HG03039 (cell line): ENCODE data around the gene ZNF480.
"Not testable (repeated sequence)": the region's sequence is repeated elsewhere in the genome, so short reads cannot be mapped to it uniquely, and the experiment has no call there.

Experiments used
- ATAC-seq: cut with Tn5 transposase; IDR thresholded peaks from one replicate; pipeline ENCODE4 v1.9.1; 2021; ENCODE audit warnings: mild to moderate bottlenecking, moderate library complexity; ENCODE audit not compliant: unreplicated experiment

ZNF480 gene

DNA sequence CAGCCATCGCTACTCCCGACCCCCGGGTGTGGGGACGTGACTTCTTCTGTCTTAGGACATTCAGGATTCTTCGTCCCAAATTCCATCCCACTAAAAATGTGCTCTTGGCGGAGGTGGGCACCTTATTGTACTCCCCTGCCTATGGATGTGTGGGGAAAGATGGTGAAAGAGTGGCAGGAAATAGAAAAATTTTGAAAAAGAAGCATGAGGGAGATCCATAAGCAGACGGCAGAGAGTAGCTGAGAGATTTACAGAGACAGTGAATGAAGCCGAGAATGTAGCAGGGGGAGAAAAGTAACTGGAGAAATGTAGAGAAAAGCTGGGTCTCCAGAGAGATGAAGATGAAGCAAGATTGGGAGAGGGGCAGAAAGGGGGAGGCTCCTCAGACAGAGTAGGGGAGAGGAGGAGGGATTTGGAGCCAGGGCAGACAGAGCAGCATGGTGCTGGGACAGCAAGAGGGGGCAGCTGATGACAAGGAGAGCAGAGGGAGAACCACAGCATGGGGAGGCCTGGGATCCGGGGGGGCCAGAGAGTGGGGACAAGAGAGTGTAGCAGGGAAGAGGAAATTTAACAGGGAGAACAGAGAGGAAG lies 39.9 kb downstream of the ZNF480 start:
- no peak for ATAC-seq

DNA sequence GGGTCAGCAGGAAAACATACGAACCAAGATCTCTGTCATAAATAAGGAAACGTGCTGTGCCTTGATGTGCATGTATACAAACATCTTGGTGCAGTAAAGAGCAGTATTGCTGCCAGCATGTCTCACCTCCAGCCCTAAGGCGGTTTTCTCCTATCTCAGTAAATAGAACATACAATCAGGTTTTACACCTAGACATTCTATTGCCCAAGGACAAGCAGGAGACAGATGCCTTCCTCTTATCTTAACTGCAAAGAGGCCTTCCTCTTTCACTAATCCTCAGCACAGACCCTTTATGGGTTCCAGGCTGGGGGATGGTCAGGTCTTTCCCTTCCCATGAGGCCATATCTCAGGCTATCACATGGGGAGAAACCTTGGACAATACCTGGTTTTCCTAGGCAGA lies 42.1 kb downstream of the ZNF480 start:
- not testable (repeated sequence) for ATAC-seq

- no peak for ATAC-seq
These were observed 46.6 kb downstream of the ZNF480 start for GRCh38 chr19:52343548-52343947.

DNA sequence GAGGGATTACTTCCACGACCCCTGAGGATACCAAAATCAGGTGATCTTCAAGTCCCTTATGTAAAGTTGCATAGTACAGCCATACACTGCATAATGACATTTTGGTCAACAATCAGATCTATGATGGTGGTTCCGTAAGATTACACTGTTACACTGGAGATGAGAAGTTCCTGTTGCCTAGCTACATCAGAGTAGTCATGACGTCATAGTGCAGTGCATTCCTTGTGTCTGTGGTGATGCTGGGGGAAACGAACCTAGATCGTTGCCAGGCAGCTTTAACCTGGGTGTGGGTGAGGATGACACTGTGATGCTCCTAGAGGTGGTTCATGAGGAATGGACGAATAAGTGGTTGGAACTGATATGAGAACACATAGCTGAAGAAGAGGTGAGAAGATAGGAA lies 48.2 kb downstream of the ZNF480 start:
- no peak for ATAC-seq

DNA sequence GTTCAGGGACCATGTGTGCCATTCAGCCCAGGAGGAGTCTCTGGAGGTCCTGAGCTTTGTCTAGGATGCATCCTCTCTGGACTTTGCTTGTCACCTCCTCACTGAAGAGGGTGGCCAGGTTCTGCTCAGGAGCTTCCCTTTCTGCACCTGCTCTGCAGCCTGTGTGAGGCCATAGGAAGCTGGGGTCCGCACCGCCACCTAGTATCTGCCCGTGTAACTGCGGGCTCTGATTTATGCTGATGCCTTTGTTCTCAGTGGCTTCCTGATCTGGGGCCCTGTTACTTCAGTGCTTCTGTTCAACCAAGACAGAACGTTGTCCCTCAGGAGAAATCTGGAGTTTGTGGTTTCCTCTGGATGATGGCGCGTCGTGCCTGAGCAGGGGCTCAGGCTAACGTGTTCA lies 54.5 kb downstream of the ZNF480 start:
- ATAC-seq, result no peak

GRCh38 chr19:52366414-52366824 lies 69.5 kb downstream of the ZNF480 start:
- no peak for ATAC-seq

GRCh38 chr19:52369559-52370340 lies 72.8 kb downstream of the ZNF480 start, which contains the start of gene ZNF880:
Gene ZNF880 (plus strand): TSS chr19:52369923. CDS start chr19:52369966, 43 bp downstream.
- ATAC-seq, result no peak

DNA sequence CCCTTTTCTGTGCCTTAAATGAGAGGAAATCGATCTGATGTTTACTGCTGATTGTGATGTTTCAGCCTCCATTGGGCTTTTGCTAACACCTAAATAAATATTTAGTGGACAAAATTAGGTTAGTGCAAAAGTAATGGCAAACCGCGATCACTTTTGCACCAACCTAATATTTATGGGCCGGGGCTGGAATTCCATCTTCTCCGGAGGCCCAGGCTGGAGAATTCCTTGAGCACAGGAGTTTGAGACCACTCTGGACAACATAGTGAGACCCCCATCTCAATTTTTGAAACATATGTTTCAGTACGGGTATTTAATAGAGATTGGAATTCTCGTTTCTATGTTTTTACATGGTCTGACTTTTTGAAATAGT lies 73.4 kb downstream of the ZNF480 start:
- no peak for ATAC-seq
